HG03520 (cell line): ENCODE measurements around the gene ASCC1.
"Not testable (repeated sequence)": the region's sequence is repeated elsewhere in the genome, so short reads cannot be mapped to it uniquely, and the experiment has no call there.

Source experiments
- ATAC-seq: cut with Tn5 transposase; IDR thresholded peaks from one replicate; pipeline ENCODE4 v1.9.1; 2021; ENCODE audit warnings: mild to moderate bottlenecking, moderate library complexity; ENCODE audit not compliant: unreplicated experiment

ASCC1 gene

GRCh38 chr10:72173619-72174296 lies 42.3 kb downstream of the ASCC1 start:
- ATAC-seq: peak; percentile 58

- no peak for ATAC-seq
Measured at GRCh38 chr10:72173262-72173618, 42.8 kb downstream of the ASCC1 start.

DNA sequence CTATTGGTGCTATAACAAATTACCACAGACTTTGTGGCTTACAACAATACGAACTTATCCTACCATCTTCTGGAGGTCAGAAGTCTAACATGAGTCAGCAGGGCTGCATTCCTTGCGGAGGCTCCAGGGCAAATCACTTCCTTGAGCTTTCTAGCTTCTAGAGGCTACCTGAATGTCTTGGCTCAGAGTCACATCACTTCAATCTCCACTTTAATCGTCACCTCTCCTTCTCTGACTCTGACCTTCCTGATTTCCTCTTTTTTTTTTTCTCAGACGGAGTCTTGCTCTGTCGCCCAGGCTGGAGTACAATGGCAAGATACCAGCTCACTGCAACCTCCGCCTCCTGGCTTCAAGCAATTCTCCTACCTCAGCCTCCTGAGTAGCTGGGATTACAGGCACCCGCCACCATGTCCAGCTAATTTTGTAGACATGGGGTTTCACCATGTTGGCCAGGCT lies 44.9 kb downstream of the ASCC1 start:
- ATAC-seq: no peak

DNA sequence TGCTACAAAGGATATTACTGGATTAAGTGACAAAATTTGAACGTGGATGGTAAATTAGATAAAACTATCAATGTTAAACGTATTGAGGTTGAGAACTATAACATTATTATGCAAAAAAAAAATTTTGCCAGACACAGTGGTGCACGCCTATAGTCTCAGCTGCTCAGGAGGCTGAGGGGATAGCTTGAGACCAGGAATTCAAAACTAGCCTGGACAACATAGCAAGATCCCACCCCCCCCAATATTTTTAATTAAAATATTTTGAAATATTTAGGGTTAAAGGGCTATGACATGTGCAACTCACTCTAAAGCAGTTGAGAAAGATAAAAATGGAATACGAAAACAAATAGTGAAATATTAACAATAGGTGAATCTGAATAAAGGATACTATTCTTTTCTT lies 45.3 kb downstream of the ASCC1 start:
- no peak for ATAC-seq

GRCh38 chr10:72170263-72170662 lies 45.8 kb downstream of the ASCC1 start:
- no peak for ATAC-seq

DNA sequence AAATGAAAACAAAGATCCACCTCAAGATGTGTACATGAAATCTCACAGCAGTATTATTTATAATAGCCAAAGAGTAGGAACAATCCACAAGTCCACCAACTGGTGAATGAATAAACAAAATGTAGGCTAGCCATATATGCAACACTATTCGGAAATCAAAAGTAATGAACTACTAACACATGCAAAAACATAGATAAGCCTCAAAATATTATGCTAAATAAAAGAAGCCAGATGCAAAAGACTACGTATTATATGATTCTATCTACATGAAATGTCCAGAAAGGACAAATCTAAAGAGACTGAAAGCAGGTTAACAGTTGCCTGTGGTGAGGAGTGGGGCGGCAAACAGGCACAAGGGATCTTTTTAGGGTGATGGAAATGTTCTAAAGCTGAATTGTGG lies 49.0 kb downstream of the ASCC1 start:
- ATAC-seq: no peak

- no peak for ATAC-seq
Measured at GRCh38 chr10:72164617-72165016, 51.5 kb downstream of the ASCC1 start.

DNA sequence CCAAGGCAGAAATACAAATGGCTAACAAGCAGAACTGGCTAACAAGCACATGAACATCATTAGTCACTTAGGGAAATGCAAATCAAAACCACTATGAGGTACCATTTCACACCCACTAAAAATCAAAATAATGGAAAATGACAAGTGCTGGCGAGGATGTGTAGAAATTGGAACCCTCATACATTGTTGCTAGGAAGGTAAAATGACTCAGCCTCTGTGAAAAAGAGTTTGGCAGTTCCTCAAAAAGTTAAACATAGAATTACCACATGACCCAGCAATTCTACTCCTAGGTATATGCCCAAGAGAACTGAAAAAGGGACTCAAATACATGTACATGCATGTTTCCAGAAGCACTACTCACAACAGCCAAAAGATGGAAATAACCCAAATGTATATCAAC lies 53.1 kb downstream of the ASCC1 start:
- no peak for ATAC-seq

DNA sequence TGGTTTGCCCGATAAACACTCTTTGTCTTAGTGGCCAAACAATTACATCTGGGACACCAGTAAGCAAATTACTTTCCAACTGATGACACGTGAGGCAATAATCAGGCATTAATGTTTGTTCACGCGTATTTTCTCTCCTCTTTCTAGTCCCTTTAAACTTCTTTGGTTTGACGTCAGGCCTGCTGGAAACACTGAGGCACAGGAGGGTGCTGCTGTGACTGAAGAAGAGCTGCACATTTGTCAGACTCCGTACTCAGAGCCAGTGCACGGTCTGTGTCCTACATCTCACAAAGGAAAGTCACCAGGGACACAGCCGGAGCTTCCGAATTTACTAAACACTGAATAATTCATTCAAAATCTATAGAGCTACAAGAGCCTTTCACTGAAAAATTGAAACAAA lies 57.9 kb downstream of the ASCC1 start:
- no peak for ATAC-seq

GRCh38 chr10:72156223-72156622 lies 59.9 kb downstream of the ASCC1 start:
- ATAC-seq: no peak

DNA sequence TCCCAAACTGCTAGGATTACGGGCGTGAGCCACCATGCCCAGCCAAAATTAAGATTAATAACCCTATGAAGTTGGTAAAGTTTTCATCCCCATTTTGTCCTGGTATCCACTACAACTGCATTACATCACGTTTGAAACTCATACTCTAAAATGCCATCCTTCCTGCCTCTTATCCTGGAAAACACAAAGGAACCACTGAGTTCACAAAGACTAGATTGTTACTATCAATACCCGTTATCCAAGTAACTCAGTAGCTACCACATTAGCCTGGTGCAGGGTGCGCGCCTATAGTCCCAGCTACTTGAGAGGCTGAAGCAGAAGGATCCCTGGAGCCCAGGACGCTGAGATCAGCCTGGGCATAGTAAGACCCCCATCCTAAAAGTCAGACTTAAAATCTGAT lies 63.8 kb downstream of the ASCC1 start:
- no peak for ATAC-seq

- not testable (repeated sequence) for ATAC-seq
Measured at GRCh38 chr10:72150746-72151478, 65.2 kb downstream of the ASCC1 start.

DNA sequence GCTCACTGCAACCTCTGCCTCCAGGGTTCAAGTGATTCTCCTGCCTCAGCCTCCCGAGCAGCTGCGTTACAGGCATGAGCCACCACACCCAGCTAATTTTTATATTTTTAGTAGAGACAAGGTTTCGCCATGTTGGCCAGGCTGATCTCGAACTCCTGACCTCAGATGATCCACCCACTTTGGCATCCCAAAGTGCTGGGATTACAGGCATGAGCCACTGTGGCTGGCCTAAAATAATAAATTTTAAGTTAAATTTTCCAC lies 68.8 kb downstream of the ASCC1 start:
- ATAC-seq: not testable (repeated sequence)

DNA sequence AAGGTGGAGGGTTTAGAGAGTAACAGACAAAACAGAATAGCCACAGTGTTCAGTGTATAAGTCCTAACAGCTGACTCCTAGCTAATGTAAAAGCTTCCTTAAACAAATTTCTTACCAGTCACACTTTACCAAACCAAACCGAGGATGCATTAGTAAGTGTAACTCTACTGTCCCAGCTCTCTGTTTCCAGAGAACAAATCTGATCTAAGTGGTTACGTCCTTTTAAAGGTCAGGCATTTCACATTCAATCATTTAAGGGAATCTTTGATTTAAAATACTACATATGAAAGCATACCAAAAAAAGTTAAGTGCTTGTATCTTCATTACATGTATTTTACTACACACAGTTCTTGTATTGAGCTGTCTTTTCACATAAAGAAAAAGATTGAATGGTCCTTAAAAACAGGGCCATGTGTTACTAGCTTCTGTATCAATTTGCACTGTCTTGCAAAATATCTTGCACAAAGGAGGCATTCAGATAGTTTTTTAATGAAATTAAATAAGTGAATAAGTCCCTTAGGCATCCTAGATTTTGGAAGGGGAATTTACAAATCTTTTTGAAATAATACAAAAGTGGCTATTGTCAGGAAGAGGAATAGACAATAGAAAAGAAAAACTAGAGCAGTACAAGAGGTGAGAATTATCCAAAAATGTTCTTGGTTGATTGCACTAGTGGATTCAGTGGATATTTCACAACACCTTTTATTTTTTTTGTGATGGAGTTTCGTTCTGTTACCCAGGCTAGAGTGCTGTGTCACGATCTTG lies 69.3 kb downstream of the ASCC1 start:
- ATAC-seq: no peak

DNA sequence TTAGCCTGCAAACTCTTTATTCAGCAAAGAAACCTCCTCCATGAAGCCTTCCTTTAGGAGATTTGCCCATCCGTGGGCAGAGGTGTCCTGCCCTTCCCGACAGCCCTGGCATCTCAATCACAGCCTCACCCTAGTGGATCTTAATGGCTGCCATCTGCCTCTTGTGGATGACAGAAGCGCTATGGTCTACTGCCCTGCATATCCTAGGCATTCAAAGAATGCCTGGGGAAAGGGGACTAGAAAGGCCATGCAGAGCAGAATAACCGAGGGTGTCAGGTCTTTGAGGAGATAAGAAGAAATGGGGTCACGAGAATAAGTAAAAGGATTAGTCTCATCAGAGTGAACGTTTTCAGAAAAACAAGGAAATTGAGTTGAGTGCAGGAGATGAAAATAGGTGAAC lies 70.0 kb downstream of the ASCC1 start:
- ATAC-seq: no peak

DNA sequence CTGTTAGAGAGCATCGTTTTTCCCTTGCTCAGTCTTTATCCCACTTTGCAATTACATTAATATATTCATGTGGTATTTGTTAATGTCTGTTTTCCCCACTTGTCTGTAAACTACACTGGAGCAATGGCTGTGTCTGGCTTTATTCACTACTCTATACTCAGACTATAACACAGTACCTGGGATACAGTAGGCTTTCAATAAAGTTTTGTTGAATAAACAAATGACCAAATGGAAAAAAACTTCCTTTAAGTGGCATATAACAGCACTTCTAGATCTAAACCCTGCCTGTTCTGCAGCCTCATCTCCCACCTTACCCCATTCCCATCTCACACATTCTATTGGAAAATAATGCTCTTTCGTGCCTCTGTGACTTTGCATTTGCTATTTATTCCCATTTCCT lies 70.4 kb downstream of the ASCC1 start:
- no peak for ATAC-seq

DNA sequence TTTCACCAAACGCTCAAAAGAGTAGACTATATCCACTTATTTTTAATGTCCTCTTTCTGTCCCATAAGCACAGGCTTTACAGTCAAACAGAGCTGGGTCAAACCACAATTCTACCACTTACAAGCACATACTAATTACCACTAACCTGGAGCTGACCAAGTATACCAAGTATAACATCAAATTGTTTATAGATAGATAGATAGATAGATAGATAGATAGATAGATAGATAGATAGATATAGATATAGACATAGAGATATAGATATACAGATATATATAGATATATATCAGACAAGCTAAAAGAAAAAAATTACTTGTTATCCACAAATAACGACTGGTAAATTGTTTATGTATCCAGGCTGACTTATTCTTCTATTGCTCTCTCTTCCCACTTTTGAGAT lies 75.2 kb downstream of the ASCC1 start:
- no peak for ATAC-seq

DNA sequence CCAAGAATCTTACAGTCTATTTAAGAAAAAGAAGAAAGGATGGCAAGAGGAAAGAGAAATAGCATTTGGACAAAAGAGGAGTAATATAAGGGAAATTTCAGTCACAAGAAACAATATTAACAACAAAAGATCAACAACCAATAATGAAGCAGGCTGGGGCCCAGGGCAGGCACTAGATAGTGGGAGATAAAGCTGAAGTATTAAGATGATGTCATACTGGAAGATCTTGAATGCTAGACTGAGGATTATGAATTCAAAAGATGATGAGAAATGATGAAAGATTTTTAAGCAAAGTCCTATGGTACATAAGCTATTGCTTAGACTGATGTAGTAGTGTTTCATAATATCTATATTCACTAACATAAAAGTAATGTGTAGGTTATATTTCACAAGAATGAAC lies 75.9 kb downstream of the ASCC1 start:
- no peak for ATAC-seq

- no peak for ATAC-seq
Measured at GRCh38 chr10:72137583-72137982, 78.5 kb downstream of the ASCC1 start.

DNA sequence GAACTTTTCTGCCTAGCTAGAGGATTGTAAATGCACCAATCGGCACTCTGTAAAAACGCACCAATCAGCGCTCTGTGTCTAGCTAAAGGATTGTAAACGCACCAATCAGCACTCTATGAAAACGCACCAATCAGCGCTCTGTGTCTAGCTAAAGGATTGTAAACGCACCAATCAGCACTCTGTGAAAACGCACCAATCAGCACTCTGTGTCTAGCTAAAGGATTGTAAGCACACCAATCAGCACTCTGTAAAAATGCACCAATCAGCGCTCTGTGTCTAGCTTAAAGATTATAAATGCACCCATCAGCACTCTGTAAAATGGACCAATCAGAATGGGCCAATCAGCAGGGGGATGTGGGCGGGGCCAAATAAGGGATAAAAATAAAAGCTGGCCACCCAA lies 79.9 kb downstream of the ASCC1 start:
- not testable (repeated sequence) for ATAC-seq

GRCh38 chr10:72134785-72135767 lies 81.0 kb downstream of the ASCC1 start:
- no peak for ATAC-seq
